C1 segment of cervical spinal cord (tissue), 14 donors: ENCODE data around the gene TMEM256.

Experiments
- DNase-seq, 14 donors: peaks; one replicate each; lab custom pipeline; 2025; lab: John Stamatoyannopoulos, UW

Gene TMEM256

DNA sequence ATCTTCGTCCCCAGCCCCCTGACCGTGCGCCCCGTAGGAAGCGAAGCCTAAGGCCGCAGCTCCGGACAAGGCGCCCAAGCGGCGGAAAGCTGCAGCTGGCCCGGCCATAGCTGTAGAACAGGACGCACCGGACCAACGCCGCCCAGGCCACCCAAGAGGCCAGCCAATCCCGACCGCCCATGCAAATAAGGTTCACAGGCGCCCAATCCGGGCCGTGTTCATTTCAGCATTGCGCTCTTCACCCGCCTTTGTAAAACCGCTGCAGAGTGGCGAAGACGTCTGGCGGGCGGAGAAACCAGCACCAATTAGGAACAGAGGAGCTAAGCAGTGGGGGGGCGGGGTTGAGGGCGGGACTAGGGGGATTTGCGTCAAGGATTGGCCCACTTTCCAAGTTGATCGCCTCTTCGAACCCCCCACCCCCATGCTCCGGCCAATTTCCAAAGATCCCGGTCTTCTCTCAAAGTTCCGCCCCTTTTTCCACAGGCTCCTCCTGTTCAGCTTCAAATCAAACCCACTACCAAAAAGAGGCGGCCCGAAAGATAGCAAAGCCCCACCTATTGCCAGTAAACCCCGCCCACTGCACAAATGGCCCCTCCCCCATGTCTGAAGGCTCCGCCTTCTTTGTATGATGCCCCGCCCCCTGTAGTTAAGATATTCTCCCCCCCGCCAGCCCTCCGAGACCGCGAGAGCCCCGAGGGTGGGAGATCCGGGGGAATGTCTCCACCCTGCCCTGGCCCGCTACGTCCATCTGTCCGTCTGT lies at the start of gene TMEM256:
Gene TMEM256 (minus strand): TSS at position 121 of the 760 bp plus-strand sequence. CDS start 13 bp downstream, at position 108.
- peak; percentile 94 to 100 (median 99) for DNase-seq

DNA sequence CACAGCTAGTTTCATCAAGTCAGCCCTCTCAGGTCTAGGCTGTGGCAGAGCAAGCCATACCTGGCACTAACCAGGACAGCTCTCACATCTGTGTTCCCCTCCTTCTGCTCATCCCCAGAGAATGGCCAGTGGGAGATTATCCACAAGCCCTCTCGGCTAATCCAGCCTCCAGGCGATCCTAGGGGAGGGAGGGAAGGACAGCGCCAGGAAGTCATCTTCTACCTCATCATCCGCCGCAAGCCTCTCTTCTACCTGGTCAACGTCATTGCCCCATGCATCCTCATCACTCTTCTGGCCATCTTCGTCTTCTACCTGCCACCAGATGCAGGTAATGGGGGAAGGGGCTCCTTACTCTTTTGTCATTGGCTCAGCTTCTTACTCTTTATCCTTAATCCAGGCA lies 44.6 kb upstream of the TMEM256 start:
- no peak for DNase-seq

DNA sequence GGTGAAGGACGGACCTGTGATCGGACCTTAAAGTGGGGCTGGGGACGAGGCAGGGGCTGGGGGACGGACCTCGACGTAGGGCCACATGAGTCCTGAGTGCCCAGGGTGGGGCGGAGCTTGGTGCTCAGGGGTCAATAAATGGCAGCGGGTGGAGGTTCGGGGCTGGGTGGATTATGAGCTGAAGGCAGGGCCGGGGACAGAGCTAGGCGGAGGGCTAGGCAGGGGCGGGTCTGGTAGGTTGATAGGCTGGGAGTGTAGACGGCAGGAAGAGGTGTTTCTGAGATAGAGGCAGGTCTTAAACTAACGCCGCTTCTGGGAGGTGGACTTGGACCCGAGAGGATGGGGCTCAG lies 41.7 kb upstream of the TMEM256 start:
- DNase-seq = peak in 1 of 14 donors; percentile 64

DNA sequence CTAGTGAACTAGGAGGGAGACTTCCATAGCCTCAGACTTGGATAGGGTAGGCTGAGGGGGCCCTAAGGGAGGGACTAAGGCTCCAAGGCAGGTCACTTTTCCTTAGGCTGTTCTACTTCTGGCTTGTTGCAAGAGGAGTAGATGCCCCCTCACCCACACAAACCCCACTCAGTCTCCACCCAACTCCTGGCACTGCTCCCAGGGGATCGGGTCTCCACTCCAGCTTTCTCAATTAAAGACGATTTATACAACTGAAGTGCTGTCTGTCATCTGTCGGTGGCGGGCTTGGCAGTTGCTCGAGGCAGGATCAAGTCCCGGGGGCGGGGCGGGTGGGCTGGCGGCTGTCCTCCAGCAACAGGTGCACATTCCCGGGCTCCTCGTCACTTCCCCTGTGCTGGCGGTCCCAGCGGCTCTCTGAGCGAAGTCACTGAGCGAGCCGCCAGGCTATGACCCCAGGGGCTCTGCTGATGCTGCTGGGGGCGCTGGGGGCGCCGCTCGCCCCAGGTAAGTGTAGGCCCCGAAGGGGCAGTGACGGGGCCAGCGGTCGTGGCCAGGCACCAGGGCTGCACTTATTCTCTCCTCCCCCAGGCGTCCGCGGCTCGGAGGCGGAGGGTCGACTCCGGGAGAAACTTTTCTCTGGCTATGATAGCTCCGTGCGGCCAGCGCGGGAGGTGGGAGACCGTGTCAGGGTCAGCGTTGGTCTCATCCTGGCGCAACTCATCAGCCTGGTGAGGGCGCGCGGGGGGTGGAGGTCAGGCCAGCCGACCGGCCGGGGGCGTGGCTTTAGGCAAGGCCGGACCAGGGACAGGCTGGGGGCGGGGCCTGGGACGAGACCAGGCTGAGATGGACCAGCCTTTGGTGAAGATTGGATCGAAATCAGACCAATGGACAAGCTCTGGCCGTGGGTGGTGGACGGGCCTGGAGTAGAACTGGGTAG lies 41.1 kb upstream of the TMEM256 start, which contains the start of gene CHRNB1:
Gene CHRNB1 (plus strand): TSS at position 380 of the 937 bp plus-strand sequence. CDS start 67 bp downstream, at position 447.
- DNase-seq = peak in 10 of 14 donors; percentile 18 to 75 (median 47)

DNA sequence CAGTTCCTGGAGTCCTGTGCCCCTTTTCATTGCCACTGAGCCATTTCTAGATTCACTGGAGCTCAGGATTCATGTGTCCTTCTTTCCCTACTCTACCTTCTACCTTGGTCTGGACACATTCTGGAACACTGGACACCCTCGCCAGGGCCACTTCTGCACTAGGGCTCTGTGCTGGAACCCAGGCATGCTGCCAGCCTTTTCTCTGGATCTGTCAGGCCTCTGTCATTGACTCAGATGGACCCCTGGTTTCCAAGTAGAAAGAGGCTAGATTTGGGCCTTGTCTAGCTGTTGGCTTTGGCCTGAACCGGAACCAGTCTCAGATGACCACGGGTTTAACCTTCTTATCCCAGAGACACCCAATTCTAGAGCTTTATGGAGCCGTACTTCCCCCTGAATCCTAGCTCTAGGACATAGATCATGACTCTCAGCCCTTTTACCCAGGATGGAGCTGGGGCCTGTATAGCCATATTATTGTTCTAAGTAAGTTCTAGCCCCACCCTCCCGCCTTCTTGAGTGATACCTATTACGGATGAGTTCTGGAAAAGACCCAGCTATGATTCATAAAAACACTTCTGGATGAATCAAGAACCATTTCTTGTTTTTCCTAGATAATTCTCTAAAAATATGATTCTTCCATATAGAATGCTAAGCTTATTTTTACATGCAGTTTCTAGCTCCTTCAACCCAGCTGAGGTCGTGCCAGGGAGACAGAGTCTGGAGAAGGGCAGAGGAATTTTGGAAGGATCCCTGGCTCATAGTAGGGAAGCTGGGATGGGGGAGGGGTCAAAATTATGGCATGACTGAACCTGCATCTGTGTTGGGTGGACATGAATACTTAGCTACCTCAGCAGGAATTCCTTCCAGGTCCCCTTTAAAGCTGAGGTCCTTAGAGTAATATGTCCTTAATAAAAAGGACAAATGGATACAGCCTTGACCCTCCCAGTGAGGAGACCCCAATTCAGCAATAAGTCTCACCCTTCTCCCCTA lies 39.9 kb upstream of the TMEM256 start:
- DNase-seq = no peak

DNA sequence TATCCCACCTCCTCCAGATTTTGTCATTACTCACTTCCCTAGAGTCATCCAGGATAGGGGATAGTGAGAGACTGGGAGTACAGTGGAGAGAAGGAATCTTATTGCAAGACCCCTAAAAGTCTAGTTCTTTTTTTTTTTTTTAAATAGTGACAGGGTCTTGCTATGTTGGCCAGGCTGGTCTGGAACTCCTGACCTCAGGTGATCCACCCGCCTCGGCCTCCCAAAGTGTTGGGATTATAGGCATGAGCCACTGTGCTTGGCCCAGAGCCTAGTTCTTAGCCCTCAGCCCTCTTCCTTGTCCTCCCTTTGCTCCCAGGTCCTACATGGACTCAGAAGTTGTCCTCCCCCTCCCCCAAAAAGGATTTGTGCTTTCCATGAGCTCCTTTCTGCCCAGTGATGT lies 38.2 kb upstream of the TMEM256 start:
- no peak for DNase-seq

DNA sequence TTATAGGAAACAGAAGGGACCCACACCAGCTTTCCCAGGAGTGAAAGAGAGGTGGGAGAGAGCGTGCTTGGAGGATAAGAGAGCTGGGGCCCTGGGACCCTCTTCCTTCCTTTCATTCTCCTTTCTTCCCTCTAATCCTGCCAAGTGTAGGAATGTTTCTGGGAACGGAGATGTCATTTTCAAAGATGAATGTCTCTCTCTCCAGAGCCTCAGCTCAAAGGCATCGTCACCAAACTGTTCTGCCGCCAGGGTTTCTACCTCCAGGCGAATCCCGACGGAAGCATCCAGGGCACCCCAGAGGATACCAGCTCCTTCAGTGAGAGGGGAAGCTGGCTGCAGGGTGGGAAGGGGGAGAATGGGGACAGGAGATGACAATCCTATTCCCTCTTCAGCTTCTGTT lies 37.4 kb upstream of the TMEM256 start:
- DNase-seq = no peak

DNA sequence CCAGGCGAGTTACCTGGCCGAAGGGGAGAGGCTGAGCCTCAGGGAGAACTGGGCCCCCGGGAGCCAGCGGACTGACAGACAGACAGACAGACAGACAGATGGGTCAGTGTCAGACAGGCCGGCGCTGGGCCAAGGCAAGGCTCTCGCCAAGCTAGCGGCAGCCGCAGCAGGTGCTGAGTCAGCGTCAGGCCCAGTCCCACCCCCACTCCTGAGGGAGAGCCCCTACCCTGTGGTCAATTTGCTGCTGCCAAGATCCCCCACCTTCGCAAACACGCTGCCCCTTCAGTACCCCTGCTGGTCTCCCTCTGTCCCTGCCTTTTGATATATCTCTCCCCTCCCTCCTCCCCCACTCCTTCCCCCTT lies 36.9 kb upstream of the TMEM256 start:
- DNase-seq = peak in 2 of 14 donors; percentile 34 to 49

DNA sequence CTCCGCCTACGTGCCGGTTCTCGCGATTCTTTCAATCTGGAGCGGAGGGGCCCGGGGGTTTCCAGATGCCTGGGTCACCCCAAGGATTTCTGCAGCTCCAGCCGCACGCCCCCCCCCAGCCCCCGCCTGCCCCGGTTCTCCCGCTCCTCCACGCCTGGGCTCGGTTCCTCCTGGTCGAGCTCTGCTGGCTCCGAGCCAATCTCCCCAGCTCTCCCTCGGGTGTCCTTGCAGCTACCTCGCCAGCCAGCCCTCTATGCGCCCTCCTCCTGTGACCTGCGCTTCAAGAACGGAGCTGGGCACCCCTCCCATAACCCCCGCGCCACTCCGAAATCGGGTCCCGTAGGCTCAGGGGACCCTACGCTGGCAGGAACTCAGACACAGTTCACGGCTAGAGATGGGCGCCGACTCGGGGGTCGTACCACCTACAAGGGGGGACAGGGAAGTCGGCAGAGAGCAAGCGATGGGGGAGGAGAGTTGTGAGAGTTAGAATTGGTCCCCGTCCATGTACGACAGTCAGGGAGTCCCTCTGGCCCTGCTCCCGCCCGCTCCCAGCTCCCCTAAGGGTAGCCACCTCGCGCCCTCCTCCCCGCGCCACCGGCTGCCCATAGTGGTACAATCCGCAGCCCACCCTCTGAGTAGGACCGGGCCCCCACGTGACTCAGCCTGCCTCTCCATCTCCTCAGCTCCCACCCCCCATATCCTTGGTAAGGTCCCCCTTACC lies 36.4 kb upstream of the TMEM256 start:
- peak in 2 of 14 donors; percentile 47 to 59 for DNase-seq

DNA sequence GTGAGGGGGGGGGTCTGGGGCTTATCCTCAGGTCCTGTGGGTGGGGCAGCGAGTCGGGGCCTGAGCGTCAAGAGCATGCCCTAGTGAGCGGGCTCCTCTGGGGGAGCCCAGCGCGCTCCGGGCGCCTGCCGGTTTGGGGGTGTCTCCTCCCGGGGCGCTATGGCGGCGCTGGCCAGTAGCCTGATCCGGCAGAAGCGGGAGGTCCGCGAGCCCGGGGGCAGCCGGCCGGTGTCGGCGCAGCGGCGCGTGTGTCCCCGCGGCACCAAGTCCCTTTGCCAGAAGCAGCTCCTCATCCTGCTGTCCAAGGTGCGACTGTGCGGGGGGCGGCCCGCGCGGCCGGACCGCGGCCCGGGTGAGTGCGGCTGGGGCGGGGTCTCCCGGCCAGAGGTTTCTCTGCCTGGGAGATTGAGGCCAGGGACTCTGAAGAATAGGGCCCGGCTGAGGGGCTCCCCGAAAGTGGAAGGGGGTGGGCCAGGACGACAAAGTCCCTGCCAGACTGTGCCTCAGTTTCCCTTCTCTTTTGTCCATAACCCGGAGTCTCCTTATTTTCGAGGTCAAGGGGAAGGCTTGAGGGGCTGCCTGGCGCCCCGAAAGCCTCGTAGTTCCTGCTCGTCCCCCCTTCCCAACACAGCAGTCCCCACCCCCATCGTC lies 35.7 kb upstream of the TMEM256 start, which contains the start of gene FGF11:
Gene FGF11 (plus strand): TSS at position 51 of the 651 bp plus-strand sequence. CDS start 109 bp downstream, at position 160.
- no peak for DNase-seq

DNA sequence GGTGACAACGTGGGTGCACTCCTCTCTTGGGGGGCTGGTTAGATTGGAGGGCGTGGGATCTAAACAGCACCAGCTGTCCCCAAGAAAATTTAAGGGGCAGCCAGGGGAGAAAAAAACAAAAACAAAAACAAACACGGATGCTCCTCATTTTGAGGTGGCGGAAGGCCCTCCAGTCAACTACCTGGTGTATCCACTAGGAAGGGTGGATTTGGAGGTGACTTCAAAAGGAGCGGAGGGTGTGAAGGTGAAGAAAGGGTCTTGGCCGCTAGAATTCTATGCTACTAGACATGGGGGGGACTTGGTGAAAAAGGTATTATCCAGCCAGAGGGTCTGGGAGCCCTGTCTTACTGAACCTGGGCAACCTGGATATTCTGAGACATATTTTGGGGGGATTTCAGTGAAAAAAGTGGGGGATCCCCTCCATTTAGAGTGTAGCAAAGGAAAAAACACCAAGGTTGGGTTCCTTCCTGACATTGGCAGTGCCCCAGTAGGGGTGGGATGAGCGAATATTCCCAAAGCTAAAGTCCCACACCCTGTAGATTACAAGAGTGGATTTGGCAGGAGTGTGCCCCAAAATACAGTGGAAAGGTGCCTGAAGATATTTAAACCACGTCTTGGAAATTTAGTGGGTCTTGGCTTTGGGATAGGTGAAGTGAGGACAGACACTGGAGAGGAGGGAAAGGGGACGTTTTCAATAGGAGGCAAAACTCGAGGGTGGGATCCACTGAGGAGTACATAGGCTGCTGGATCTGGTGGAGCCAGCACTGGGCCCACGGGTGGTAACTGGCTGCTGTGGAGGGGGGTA lies 35.0 kb upstream of the TMEM256 start:
- no peak for DNase-seq

DNA sequence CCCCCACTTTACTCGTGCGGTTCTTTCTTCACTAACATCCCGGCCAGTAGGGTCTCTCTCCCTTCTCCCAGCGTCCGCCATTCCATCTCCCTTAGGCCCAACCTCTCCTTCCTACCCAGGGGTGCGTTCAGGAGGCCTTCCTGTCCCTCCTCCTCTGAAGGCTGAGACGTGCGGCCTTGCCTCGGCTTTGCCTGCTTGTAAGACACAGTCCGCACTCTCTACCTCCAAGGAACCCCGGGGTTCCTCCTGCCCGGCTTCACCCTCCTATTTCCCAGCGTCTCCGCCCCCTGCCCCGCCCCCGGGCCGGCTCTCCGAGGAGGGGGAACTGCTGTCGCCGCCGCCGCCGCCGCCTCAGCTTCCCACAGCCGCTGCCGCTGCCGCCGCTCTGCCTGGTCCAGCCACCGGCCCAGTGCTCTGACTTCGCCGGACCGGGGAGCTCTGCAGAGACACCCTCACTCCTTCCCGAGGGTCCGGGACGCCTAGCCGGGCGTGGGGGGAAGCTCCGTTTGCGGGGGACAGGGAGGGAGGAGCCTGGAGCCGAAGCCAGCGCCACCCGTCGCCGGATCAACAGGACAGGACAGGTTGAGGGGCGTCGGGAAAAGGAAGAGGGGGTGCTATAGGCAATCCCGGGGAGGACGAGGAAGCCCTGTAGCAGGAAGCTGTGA lies 34.2 kb upstream of the TMEM256 start:
- DNase-seq = peak in 9 of 14 donors; percentile 20 to 68 (median 39)

DNA sequence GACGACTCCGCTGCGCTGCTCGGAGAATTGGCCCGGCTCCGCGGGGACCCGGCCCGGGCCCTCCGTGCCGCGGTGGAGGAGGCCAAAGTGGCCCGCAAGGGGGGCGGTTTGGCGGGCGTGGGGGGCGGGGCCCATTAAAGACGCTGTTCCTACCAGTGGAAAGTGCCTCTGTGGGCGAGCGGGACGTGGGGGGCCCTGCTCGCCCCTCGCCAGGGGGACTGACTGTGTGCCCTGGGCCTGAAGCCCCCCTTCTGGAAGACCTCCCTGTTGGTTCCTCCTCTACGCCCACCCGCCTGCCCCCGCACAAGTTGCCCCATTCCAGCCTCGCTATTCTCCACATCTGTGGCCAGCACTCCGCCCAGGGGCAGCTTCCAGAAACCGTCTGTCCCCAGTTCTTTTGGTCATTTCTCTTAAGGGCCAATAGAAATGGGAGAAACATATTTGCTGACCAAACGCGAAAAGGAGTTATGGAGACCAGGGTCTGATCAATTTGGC lies 33.5 kb upstream of the TMEM256 start:
- DNase-seq = peak in 1 of 14 donors; percentile 44

DNA sequence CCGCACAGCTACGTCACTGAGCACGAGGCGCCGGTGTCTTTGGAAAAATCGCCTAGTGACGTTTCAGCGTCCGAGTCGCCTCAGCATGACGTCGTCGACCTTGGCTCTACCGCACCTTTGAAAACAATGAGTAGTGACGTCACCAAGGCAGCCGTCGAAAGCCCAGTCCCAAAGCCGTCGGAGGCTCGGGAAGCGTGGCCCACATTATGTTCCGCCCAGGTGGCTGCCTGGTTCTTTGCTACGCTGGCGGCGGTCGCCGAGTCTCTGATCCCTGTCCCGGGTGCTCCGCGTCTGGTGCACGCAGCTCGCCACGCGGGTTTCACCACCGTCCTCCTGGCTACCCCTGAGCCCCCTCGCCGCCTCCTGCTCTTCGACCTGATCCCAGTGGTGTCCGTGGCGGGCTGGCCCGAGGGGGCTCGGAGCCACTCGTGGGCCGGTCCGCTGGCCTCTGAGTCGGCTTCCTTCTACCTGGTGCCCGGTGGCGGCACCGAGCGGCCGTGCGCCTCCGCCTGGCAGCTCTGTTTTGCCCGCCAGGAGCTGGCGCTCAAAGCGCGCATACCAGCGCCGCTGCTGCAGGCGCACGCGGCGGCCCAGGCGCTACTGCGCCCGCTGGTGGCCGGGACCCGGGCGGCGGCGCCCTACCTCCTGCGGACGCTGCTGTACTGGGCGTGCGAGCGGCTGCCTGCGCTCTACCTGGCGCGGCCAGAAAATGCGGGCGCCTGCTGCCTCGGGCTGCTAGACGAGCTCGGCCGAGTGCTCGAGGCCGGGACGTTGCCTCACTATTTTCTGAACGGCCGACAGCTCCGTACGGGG lies 32.9 kb upstream of the TMEM256 start:
- DNase-seq = peak in 9 of 14 donors; percentile 15 to 81 (median 43)

DNA sequence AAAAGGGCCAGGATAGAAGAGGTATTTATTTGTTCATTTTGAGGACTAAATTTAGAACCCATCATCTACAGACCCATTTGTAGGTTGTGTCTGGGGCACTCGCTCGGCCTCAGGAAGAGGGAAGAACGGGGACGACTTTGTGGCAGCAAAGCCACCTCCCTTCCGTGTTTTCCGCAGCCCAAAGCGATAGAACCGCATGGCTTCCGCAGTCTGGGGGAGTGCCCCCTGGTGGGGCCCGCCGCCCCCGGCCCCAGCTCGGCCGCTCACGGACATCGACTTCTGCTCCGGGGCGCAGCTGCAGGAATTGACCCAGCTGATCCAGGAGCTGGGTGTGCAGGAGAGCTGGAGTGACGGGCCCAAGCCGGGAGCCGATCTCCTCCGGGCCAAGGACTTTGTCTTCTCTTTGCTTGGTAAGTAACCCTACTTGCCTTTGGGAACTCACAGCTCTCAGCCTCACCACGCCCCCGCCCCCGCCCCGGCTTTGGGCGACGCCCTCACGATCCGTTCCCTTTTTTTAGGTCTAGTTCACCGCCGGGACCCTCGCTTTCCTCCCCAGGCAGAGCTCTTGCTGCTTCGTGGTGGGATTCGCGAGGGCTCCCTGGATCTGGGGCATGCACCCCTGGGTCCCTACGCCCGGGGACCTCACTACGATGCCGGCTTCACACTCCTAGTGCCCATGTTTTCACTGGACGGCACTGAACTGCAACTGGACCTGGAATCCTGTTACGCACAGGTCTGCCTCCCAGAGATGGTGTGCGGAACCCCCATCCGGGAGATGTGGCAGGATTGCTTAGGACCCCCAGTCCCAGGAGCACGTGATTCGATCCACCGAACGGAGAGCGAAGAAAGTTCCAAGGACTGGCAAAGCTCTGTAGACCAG lies 32.0 kb upstream of the TMEM256 start:
- peak in 3 of 14 donors; percentile 30 to 35 (median 32) for DNase-seq

DNA sequence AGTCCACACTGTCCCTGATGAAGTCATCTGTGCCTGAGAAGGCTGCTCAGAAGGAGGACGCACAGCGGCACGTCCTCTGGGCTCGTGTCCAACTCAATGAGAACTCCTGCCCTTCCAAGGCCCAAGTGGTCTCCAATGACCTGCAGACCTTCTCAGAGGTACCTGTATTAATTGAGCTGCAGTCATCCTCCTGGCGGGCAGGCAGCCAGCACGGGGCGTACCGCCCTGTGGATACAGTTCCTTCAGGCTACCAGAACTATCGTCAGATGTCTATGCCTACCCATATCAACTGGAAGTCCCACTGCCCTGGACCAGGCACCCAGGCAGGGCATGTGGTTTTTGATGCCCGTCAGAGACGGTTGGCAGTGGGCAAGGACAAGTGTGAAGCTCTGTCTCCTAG lies 28.4 kb upstream of the TMEM256 start:
- DNase-seq = no peak
